GM20000 (cell line): ENCODE data around the gene IL6.
A peak's percentile ranks its signal among the peaks of the same experiment; 100 is the strongest.
"Not testable (repeated sequence)": the region's sequence is repeated elsewhere in the genome, so short reads cannot be mapped to it uniquely, and the experiment has no call there.

Experiments used
- DNase-seq: peaks from one replicate; pipeline ENCODE4 v3.0.0; 2012; ENCODE audit warnings: low spot score
- CTCF ChIP-seq: IDR thresholded peaks from 2 replicates; pipeline ENCODE4 v1.5.1; 2012; ENCODE audit warnings: mild to moderate bottlenecking, control low read depth; ENCODE audit errors: extremely low read depth, missing control alignments

The IL6 gene

GRCh38 chr7:22697876-22698606, 29.0 kb upstream of the IL6 start:
- peak; percentile 49 for DNase-seq
- TF ChIP-seq CTCF, result no peak

DNA sequence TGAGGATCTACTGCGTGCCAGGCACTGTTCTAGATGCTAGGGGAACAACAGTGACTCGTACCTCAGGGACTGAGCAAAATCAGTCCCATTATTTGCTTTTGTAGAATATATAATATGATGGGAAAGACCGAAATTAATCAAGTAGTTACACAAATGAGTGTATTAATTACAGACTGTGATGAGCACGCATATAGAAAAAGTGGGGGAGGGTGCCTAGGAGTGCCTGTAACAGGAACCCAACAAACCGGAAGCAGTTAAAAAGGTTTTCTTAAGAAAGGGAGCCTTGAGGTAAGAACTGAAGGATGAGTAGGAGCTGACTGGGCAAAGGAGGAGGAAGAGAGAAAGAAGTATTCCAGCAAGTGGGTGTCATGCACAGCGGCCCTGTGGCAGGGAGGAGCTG, 28.2 kb upstream of the IL6 start:
- DNase-seq, result no peak
- no peak for TF ChIP-seq CTCF

- no peak for DNase-seq
- no peak for TF ChIP-seq CTCF
These were observed 26.4 kb upstream of the IL6 start for GRCh38 chr7:22700559-22701002.

GRCh38 chr7:22702516-22702915, 24.5 kb upstream of the IL6 start:
- no peak for DNase-seq
- no peak for TF ChIP-seq CTCF

- not testable (repeated sequence) for DNase-seq
These were observed 23.7 kb upstream of the IL6 start for GRCh38 chr7:22703107-22703855.

DNA sequence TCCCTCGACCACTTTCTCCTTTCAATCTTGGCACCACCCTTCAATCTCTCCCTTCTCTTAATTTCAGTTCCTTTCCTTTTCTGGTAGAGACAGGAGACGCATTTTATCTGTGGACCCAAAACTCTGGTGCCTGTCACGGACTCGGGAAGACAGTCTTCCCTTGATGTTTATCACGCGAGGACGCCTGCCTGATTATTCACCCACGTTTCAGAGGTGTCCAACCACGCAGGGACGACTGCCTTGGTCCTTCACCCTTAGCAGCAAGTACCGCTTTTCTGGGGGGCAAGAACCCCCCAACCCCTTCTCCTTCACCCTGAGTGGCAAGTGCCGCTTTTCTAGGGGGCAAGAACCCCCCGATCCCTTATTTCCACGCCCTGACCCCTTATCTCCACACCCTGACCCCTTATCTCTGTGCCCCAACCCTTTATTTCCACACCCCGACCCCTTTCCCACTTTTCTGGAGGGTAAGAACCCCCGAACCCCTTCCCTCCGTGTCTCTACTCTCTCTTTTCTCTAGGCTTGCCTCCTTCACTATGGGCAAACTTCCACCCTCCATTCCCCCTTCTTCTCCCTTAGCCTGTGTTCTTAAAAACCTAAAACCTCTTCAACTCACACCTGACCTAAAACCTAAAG, 22.9 kb upstream of the IL6 start:
- DNase-seq, result not testable (repeated sequence)

- DNase-seq, result not testable (repeated sequence)
These were observed 22.3 kb upstream of the IL6 start for GRCh38 chr7:22704722-22705121.

GRCh38 chr7:22705874-22706273, 21.1 kb upstream of the IL6 start:
- not testable (repeated sequence) for DNase-seq

- not testable (repeated sequence) for DNase-seq
These were observed 19.8 kb upstream of the IL6 start for GRCh38 chr7:22707026-22707691.

- not testable (repeated sequence) for DNase-seq
These were observed 18.8 kb upstream of the IL6 start for GRCh38 chr7:22708214-22708613.

- not testable (repeated sequence) for DNase-seq
These were observed 18.3 kb upstream of the IL6 start for GRCh38 chr7:22708677-22709061.

DNA sequence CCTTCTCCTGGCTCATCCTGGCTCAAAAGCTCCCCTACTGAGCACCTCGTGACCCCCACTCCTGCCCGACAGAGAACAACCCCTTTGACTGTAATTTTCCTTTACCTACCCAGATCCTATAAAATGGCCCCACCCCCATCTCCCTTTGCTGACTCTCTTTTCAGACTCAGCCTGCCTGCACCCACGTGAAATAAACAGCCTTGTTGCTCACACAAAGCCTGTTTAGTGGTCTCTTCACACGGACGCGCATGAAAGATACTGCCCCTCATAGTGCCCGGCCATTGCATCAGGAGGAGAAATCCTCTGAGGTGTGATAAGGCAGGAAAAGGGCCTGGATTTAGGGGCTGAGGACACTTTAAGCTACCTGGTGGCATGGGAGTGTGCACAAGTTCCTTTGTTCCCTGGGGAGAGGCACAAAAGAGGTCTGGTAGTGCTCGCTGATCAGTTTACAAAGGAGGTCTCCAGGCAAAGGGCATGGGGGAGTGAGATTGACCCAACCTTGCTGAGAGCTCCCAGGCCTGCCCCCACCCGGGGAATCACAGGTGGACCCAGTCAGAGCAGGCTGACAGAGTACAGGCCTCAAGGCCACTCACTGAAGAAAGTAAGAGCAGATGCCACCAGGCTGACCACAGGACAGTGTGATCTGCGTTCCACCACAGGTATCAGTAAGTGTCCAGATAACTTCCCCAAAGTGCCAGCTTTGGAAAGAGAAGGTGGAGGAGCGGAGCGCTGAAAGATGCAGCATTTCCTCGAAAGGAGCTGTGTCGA, 17.8 kb upstream of the IL6 start:
- not testable (repeated sequence) for DNase-seq
